CD4-positive, alpha-beta T cell treated with Interleukin-2 at 100 ng/mL for 4 hours (primary cell): ENCODE measurements around the gene MRPL54.

ENCODE experiments used
- DNase-seq: peaks from one replicate; pipeline ENCODE4 v3.0.0-alpha.2; 2020; ENCODE audit warnings: low spot score

MRPL54 gene

GRCh38 chr19:3769494-3769893, 7.0 kb downstream of the MRPL54 start:
- DNase-seq = no peak

- DNase-seq = no peak
Measured at GRCh38 chr19:3770136-3770999, 7.9 kb downstream of the MRPL54 start.

GRCh38 chr19:3771000-3771905, 8.8 kb downstream of the MRPL54 start:
- no peak for DNase-seq

GRCh38 chr19:3771906-3772455, 9.5 kb downstream of the MRPL54 start, which contains the start of gene RAX2:
TSS of gene RAX2 (minus strand) at chr19:3772228. CDS start at chr19:3771742, 486 bp downstream.
- no peak for DNase-seq

GRCh38 chr19:3773814-3774515, 11.5 kb downstream of the MRPL54 start:
- DNase-seq = no peak

- DNase-seq = no peak
Measured at GRCh38 chr19:3774621-3775373, 12.3 kb downstream of the MRPL54 start.

- DNase-seq = no peak
Measured at GRCh38 chr19:3775374-3775711, 12.9 kb downstream of the MRPL54 start.

GRCh38 chr19:3775831-3776230, 13.3 kb downstream of the MRPL54 start:
- DNase-seq = no peak

- no peak for DNase-seq
Measured at GRCh38 chr19:3776479-3777040, 14.1 kb downstream of the MRPL54 start.

- no peak for DNase-seq
Measured at GRCh38 chr19:3778104-3778867, 15.8 kb downstream of the MRPL54 start.

GRCh38 chr19:3778899-3779723, 16.6 kb downstream of the MRPL54 start:
- DNase-seq = no peak

- no peak for DNase-seq
Measured at GRCh38 chr19:3780786-3781304, 18.4 kb downstream of the MRPL54 start.

GRCh38 chr19:3781603-3782002, 19.1 kb downstream of the MRPL54 start:
- no peak for DNase-seq

GRCh38 chr19:3782330-3782729, 19.8 kb downstream of the MRPL54 start:
- DNase-seq = no peak

- no peak for DNase-seq
Measured at GRCh38 chr19:3782903-3783302, 20.4 kb downstream of the MRPL54 start.

GRCh38 chr19:3783660-3784584, 21.4 kb downstream of the MRPL54 start:
- DNase-seq = peak; percentile 43

GRCh38 chr19:3784607-3785450, 22.3 kb downstream of the MRPL54 start:
- DNase-seq = no peak
